DOHH2 (cell line): Measurements from ENCODE around the gene DEPDC1.

ENCODE experiments used
- H3F3A ChIP-seq: fragments of 200-600 bp; sonication (generic), shearing (Covaris generic); 2 replicates; pipeline ENCODE4 v1.6.0; 2016; ENCODE audit warnings: antibody characterized with exemption, mild to moderate bottlenecking; ENCODE audit not compliant: control insufficient read depth, insufficient read depth
- H3K27ac ChIP-seq: fragments of 200-600 bp; sonication (generic); 2 replicates; pipeline ENCODE4 v1.5.1; 2014; ENCODE audit warnings: low read depth, mild to moderate bottlenecking, low read length, moderate library complexity
- H3K27me3 ChIP-seq: fragments of 200-600 bp; sonication (generic); 2 replicates; pipeline ENCODE4 v1.6.1; 2014; ENCODE audit warnings: mild to moderate bottlenecking, low read length, mixed read lengths; ENCODE audit not compliant: control insufficient read depth
- H3K36me3 ChIP-seq: fragments of 200-600 bp; sonication (generic); 2 replicates; pipeline ENCODE4 v1.6.1; 2014; ENCODE audit warnings: mild to moderate bottlenecking, low read length, moderate library complexity, mixed read lengths; ENCODE audit not compliant: control insufficient read depth
- H3K4me1 ChIP-seq: fragments of 200-600 bp; sonication (generic); 2 replicates; pipeline ENCODE4 v1.6.1; 2014; ENCODE audit warnings: mild to moderate bottlenecking, low read length, mixed read lengths; ENCODE audit not compliant: control insufficient read depth
- H3K4me2 ChIP-seq: fragments of 200-600 bp; sonication (generic); 2 replicates; pipeline ENCODE4 v1.6.0; 2014; ENCODE audit warnings: mild to moderate bottlenecking, low read length, moderate library complexity
- H3K4me3 ChIP-seq: fragments of 200-600 bp; sonication (generic); 2 replicates; pipeline ENCODE4 v1.5.1; 2014; ENCODE audit warnings: mild to moderate bottlenecking, low read length, mixed read lengths
- H3K79me2 ChIP-seq: fragments of 200-600 bp; sonication (generic); 2 replicates; pipeline ENCODE4 v1.6.1; 2014; ENCODE audit warnings: mild to moderate bottlenecking, low read length, mixed read lengths; ENCODE audit not compliant: control insufficient read depth
- H3K9me2 ChIP-seq: fragments of 200-600 bp; sonication (generic); replicated peaks from 2 replicates; pipeline ENCODE4 v1.6.1; 2014; ENCODE audit warnings: mild to moderate bottlenecking, low read length, mixed read lengths; ENCODE audit not compliant: control insufficient read depth
- H3K9me3 ChIP-seq: fragments of 200-600 bp; sonication (generic); 2 replicates; pipeline ENCODE4 v1.6.1; 2014; ENCODE audit warnings: antibody characterized with exemption, low read length, mixed read lengths; ENCODE audit not compliant: control insufficient read depth, insufficient read depth
- H4K20me1 ChIP-seq: fragments of 200-600 bp; sonication (generic); 2 replicates; pipeline ENCODE4 v1.6.0; 2014; ENCODE audit warnings: low read depth, mild to moderate bottlenecking, antibody characterized with exemption, low read length, moderate library complexity; ENCODE audit not compliant: control insufficient read depth, insufficient read depth
- EZH2phosphoT487 ChIP-seq: fragments of 200-600 bp; sonication (generic); IDR thresholded peaks from 2 replicates; pipeline ENCODE4 v1.6.1; 2017; ENCODE audit warnings: borderline replicate concordance, mild to moderate bottlenecking, antibody characterized with exemption, low read length, moderate library complexity, mixed read lengths
- TF ChIP-seq, protein P1 (sequence below): fragments of 200-600 bp; sonication (generic); IDR thresholded peaks from one replicate; pipeline ENCODE4 v1.5.1; 2014; ENCODE audit warnings: antibody characterized with exemption, mild to moderate bottlenecking, low read depth, low read length; ENCODE audit not compliant: poor library complexity, severe bottlenecking

The DEPDC1 gene

DNA sequence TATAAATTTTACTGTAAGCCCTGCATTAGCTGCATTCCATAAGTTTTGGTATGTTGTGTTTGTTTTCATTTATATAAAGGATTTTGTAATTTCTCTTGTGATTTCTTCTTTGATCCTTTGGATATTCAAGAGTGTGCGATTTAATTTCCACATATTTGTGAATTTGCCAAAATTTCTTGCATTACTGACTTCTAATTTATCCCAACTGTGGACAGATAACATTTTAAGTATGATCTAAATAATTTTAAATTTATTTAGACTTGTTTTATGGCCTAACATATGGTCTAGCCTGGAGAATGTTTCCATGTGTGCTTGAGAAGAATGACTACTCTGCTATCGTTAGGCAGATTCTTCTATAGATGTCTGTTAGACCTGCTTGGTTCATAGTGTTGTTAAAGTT lies 70.3 kb downstream of the DEPDC1 start:
- Histone ChIP-seq H3K27me3 (no peaks in the 10 kb centered on the region; the same call in 1 of the 2 replicates), H3K4me2 (no peak overlapping the region), H3K4me1 (no peaks in the 10 kb centered on the region), H3K36me3 (no peaks in the 10 kb centered on the region), H3F3A (no peaks in the 10 kb centered on the region), H4K20me1 (no peaks in the 10 kb centered on the region), H3K9me2 (no peaks in the 10 kb centered on the region), H3K4me3 (no peak overlapping the region), H3K27ac (no peak overlapping the region), H3K79me2 (no peaks in the 10 kb centered on the region), H3K9me3 (no peaks in the 10 kb centered on the region)
- TF ChIP-seq, protein P1, sequence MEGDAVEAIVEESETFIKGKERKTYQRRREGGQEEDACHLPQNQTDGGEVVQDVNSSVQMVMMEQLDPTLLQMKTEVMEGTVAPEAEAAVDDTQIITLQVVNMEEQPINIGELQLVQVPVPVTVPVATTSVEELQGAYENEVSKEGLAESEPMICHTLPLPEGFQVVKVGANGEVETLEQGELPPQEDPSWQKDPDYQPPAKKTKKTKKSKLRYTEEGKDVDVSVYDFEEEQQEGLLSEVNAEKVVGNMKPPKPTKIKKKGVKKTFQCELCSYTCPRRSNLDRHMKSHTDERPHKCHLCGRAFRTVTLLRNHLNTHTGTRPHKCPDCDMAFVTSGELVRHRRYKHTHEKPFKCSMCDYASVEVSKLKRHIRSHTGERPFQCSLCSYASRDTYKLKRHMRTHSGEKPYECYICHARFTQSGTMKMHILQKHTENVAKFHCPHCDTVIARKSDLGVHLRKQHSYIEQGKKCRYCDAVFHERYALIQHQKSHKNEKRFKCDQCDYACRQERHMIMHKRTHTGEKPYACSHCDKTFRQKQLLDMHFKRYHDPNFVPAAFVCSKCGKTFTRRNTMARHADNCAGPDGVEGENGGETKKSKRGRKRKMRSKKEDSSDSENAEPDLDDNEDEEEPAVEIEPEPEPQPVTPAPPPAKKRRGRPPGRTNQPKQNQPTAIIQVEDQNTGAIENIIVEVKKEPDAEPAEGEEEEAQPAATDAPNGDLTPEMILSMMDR, result no peak
- no peak for TF ChIP-seq EZH2phosphoT487
